Esophagus squamous epithelium (tissue), 5 donors: ENCODE results near the gene AKAP12. TPM values are rescaled to one million over a fixed set of nuclear protein-coding genes. Genes with fewer than 3 reads are reported as not detected.

ENCODE experiments used
- DNase-seq: peaks from one replicate; lab custom pipeline; 2025; lab: John Stamatoyannopoulos, UW
- H3K27ac ChIP-seq, 4 donors: fragments of 200-600 bp; sonication (generic); one replicate each; pipeline ENCODE4 v1.5.1; 2016 to 2019; ENCODE audit warnings: mild to moderate bottlenecking in 1 of 4
- H3K27me3 ChIP-seq, 4 donors: fragments of 200-600 bp; sonication (generic); 1 replicate in 3 of 4; 2 replicates in 1 of 4; pipeline versions ENCODE4 v1.5.1 to v1.6.0; 2017 to 2021; ENCODE audit warnings: antibody characterized with exemption in 1 of 4
- H3K36me3 ChIP-seq, 3 donors: fragments of 200-600 bp; sonication (generic); one replicate each; pipeline ENCODE4 v1.5.1; 2016 to 2019
- H3K4me1 ChIP-seq, 3 donors: fragments of 200-600 bp; sonication (generic); one replicate each; pipeline ENCODE4 v1.5.1; 2017 to 2019
- H3K4me3 ChIP-seq, 4 donors: fragments of 200-600 bp; sonication (generic); 1 replicate in 3 of 4; 2 replicates in 1 of 4; pipeline ENCODE4 v1.5.1; 2016 to 2019; ENCODE audit warnings: mild to moderate bottlenecking in 2 of 4, moderate library complexity in 1 of 4
- H3K9me3 ChIP-seq, 3 donors: fragments of 200-600 bp; sonication (generic); one replicate each; pipeline ENCODE4 v1.5.1; 2016 to 2019
- POLR2A ChIP-seq, 4 donors: fragments of 450-650 bp; IDR thresholded peaks; one replicate each; pipeline ENCODE4 v1.6.1; 2017; ENCODE audit warnings: antibody characterized with exemption in 4 of 4, mild to moderate bottlenecking in 4 of 4, moderate library complexity in 3 of 4
- WGBS, 2 donors: methylation state at CpG; one replicate each; pipeline ENCODE4 v1.1.5; 2018; 5-methylcytosine and 5-hydroxymethylcytosine counted together
- intact Hi-C: fragments of 100-400 bp; cut with DNase I; formaldehyde crosslinking; loops from one replicate; pipeline ENCODE4 v1.15.0; 2022
- total RNA-seq, 4 donors: library from RNA; depleted of rRNA; stranded (reverse); fragments of >200 nt; gene quantifications; one replicate each; pipeline ENCODE4 v1.1.0, GENCODE V29; 2016
- TF ChIP-seq, protein P1 (sequence below), 6 experiments: fragments of 450-650 bp in 4 of 6; fragments of 200-600 bp in 2 of 6; sonication (generic) in 2 of 6; IDR thresholded peaks; one replicate each; pipeline ENCODE4 v1.5.1; 2016 to 2019; ENCODE audit warnings: antibody characterized with exemption in 6 of 6, mild to moderate bottlenecking in 4 of 6, moderate library complexity in 4 of 6
- donor health status: DM: yes; HTN: yes; CAD: no.

Gene AKAP12
- total RNA-seq, 4 donors from 2014 or later = 1.7 to 66.6 (median 11.4) TPM

DNA sequence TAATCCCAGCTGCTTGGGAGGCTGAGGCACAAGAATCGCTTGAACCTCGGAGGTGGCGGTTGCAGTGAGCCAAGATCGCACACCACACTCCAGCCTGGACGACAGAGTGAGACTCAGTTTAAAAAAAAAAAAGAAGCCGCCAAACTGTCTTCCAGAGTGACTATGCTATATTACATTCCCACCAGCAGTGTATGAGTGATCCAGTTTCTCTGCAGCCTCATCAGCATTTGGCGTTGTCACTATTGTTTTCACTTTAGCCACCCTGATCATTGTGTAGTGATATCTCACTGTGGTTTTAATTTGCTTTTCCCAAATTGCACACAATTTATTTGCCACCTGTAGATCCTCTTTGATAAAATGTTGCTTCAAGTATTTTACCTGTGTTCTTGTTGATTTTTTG lies 6.0 kb upstream of the AKAP12 start:
- no peak for DNase-seq
- no peaks in the 10 kb centered on the region for H3K9me3 ChIP-seq
- no peak overlapping the region for H3K4me3 ChIP-seq
- intact Hi-C loops = no loop called here
- 89 to 90% methylated on average over 7 of the region's 7 CpGs for WGBS, 2 donors
- TF ChIP-seq, protein P1, sequence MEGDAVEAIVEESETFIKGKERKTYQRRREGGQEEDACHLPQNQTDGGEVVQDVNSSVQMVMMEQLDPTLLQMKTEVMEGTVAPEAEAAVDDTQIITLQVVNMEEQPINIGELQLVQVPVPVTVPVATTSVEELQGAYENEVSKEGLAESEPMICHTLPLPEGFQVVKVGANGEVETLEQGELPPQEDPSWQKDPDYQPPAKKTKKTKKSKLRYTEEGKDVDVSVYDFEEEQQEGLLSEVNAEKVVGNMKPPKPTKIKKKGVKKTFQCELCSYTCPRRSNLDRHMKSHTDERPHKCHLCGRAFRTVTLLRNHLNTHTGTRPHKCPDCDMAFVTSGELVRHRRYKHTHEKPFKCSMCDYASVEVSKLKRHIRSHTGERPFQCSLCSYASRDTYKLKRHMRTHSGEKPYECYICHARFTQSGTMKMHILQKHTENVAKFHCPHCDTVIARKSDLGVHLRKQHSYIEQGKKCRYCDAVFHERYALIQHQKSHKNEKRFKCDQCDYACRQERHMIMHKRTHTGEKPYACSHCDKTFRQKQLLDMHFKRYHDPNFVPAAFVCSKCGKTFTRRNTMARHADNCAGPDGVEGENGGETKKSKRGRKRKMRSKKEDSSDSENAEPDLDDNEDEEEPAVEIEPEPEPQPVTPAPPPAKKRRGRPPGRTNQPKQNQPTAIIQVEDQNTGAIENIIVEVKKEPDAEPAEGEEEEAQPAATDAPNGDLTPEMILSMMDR (IDR thresholded peaks at IDR 0.05) = no peak
- TF ChIP-seq POLR2A (IDR thresholded peaks at IDR 0.05) = no peak
- no peaks in the 10 kb centered on the region for H3K4me1 ChIP-seq
- no peak overlapping the region for H3K27ac ChIP-seq
- no peaks in the 10 kb centered on the region for H3K36me3 ChIP-seq
- H3K27me3 ChIP-seq = peaks cover 0 to 8% (median 0%) of the 10 kb centered on the region in 4 donors

- H3K4me3 ChIP-seq = no peak overlapping the region
- no peak for TF ChIP-seq POLR2A (IDR thresholded peaks at IDR 0.05)
- TF ChIP-seq, protein P1 (IDR thresholded peaks at IDR 0.05) = no peak
- H3K36me3 ChIP-seq = no peaks in the 10 kb centered on the region
- no peak for DNase-seq
- intact Hi-C loops = no loop called here
- H3K4me1 ChIP-seq = peaks cover 6 to 22% (median 12%) of the 10 kb centered on the region in 3 donors
- no peak overlapping the region for H3K27ac ChIP-seq
- H3K9me3 ChIP-seq = no peaks in the 10 kb centered on the region
- 62 to 71% methylated on average over 6 of the region's 6 CpGs for WGBS, 2 donors
- peaks cover 0 to 39% (median 4%) of the 10 kb centered on the region in 4 donors for H3K27me3 ChIP-seq
Observed at GRCh38 chr6:151236668-151237401, 2.9 kb upstream of the AKAP12 start.

GRCh38 chr6:151240036-151240685 lies 394 bp downstream of the AKAP12 start:
- peaks cover 0 to 66% (median 4%) of the 10 kb centered on the region in 4 donors for H3K27me3 ChIP-seq
- DNase-seq = no peak
- intact Hi-C loops = no loop called here
- H3K27ac ChIP-seq = peak overlapping the region; percentile 82 to 97 (median 90)
- TF ChIP-seq POLR2A (IDR thresholded peaks at IDR 0.05) = peak in 2 of 4 donors; percentile 58 to 83
- TF ChIP-seq, protein P1 (IDR thresholded peaks at IDR 0.05) = no peak
- no peaks in the 10 kb centered on the region for H3K9me3 ChIP-seq
- H3K36me3 ChIP-seq = no peaks in the 10 kb centered on the region
- H3K4me1 ChIP-seq = peaks cover 6 to 26% (median 12%) of the 10 kb centered on the region in 3 donors
- WGBS, 2 donors = 0 to 1% methylated on average over 1 to 20 of the region's 60 CpGs
- peak overlapping the region; percentile 43 to 77 (median 71) for H3K4me3 ChIP-seq

DNA sequence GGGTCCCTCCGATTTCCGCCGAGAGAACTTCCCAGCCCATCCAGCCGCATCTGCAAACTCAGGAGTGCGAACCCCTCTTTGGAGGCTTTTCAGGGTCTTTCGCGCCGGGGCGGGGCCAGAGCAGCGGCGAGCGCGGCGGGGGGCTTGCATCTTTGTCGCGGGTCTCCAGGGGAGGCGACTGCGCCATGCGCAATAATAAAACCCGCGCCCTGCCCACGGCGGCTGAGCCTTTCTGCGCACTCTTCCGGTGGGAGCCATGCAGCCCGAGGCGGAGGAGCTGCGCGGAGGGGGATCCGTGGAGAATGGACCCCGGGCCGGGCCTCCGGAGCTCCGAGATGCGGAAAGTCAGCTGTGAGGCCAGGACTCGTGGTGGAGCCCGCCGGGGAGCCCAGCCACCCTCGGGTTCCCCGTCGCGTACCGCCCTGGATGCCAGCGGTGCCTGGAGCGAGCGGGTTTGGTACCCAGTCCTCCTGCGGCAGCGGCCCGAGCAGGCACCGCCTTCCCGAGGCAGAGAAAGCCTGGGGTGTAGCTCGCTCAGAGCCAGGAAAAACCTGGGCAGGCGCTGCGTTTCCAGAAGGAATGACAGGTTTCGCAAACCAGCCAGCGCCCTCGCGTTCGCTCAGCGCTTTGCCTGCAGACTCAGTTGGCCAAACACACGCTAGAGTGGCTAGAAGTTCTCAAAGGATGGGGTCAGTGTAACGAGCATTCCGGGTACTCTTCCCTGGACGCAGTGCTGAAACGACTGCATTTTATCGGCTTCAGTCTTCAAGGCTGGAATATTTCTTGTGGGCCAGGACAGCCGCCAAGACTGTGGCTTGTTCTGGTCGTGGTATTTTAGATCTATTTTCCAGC lies 1.2 kb downstream of the AKAP12 start:
- intact Hi-C loops = no loop called here
- peaks cover 6 to 26% (median 12%) of the 10 kb centered on the region in 3 donors for H3K4me1 ChIP-seq
- peaks cover 0 to 66% (median 4%) of the 10 kb centered on the region in 4 donors for H3K27me3 ChIP-seq
- H3K9me3 ChIP-seq = no peaks in the 10 kb centered on the region
- peak in 2 of 4 donors; percentile 27 to 33 for TF ChIP-seq POLR2A (IDR thresholded peaks at IDR 0.05)
- TF ChIP-seq, protein P1 (IDR thresholded peaks at IDR 0.05) = no peak
- no peak for DNase-seq
- no peaks in the 10 kb centered on the region for H3K36me3 ChIP-seq
- peak overlapping the region; percentile 43 to 77 (median 71) for H3K4me3 ChIP-seq
- WGBS, 2 donors = 8% methylated on average over 14 to 16 of the region's 68 CpGs
- H3K27ac ChIP-seq = peak overlapping the region; percentile 82 to 97 (median 90)
